Measurements from ENCODE around the gene GALNT12. TPM values are rescaled to one million over a fixed set of nuclear protein-coding genes. Genes with fewer than 3 reads are reported as not detected.

Gene GALNT12
- total RNA-seq, 1 donor from 2014 or later: 46.5 TPM

GRCh38 chr9:98837516-98837915, 30.0 kb downstream of the GALNT12 start:
- no peak overlapping the region for H3K4me2 ChIP-seq
- no peaks in the 10 kb centered on the region for H3F3A ChIP-seq (ENCODE audit: low read depth)
- no peaks in the 10 kb centered on the region for H3K27me3 Mint-ChIP-seq (ENCODE audit: insufficient read depth, low read depth)
- no peak for TF ChIP-seq CTCF (IDR thresholded peaks at IDR 0.05)
- TF ChIP-seq EZH2phosphoT487 (IDR thresholded peaks at IDR 0.05): no peak
- no peak for TF ChIP-seq EZH2 (IDR thresholded peaks at IDR 0.05)
- no peak for DNase-seq (ENCODE audit: low spot score)
- no peaks in the 10 kb centered on the region for H3K36me3 ChIP-seq
- no peak overlapping the region for H3K27ac Mint-ChIP-seq
- no peaks in the 10 kb centered on the region for H3K4me1 ChIP-seq
- H4K20me1 ChIP-seq (ENCODE audit: low read depth): no peaks in the 10 kb centered on the region
- no peak overlapping the region for H2AFZ ChIP-seq (replicated peaks)
- H3K9me3 ChIP-seq (ENCODE audit: low read depth): no peaks in the 10 kb centered on the region
- no peaks in the 10 kb centered on the region for H3K9me3 Mint-ChIP-seq
- peaks cover 32% of the 10 kb centered on the region for H3K36me3 Mint-ChIP-seq
- no peak overlapping the region for H3K4me3 Mint-ChIP-seq
- no peaks in the 10 kb centered on the region for H3K27me3 ChIP-seq
- no peak overlapping the region for H3K27ac ChIP-seq
- no peaks in the 10 kb centered on the region for H3K79me2 ChIP-seq (ENCODE audit: low read depth)
- no peak overlapping the region for H3K9ac ChIP-seq
- H3K4me1 Mint-ChIP-seq: no peaks in the 10 kb centered on the region
- no peak overlapping the region for H3K4me3 ChIP-seq

- TF ChIP-seq EZH2phosphoT487 (IDR thresholded peaks at IDR 0.05): no peak
- TF ChIP-seq CTCF (IDR thresholded peaks at IDR 0.05): no peak
- TF ChIP-seq EZH2 (IDR thresholded peaks at IDR 0.05): no peak
- H4K20me1 ChIP-seq (ENCODE audit: low read depth): no peaks in the 10 kb centered on the region
- H3K4me1 ChIP-seq: no peaks in the 10 kb centered on the region
- no peaks in the 10 kb centered on the region for H3K9me3 Mint-ChIP-seq
- no peaks in the 10 kb centered on the region for H3K4me1 Mint-ChIP-seq
- no peaks in the 10 kb centered on the region for H3F3A ChIP-seq (ENCODE audit: low read depth)
- no peaks in the 10 kb centered on the region for H3K27me3 Mint-ChIP-seq (ENCODE audit: insufficient read depth, low read depth)
- no peaks in the 10 kb centered on the region for H3K36me3 ChIP-seq
- H3K4me3 ChIP-seq: no peak overlapping the region
- H3K9ac ChIP-seq: no peak overlapping the region
- H3K27me3 ChIP-seq: no peaks in the 10 kb centered on the region
- H3K27ac ChIP-seq: no peak overlapping the region
- no peak overlapping the region for H2AFZ ChIP-seq (replicated peaks)
- no peak overlapping the region for H3K4me2 ChIP-seq
- no peak overlapping the region for H3K4me3 Mint-ChIP-seq
- DNase-seq (ENCODE audit: low spot score): no peak
- H3K79me2 ChIP-seq (ENCODE audit: low read depth): no peaks in the 10 kb centered on the region
- H3K36me3 Mint-ChIP-seq: peaks cover 26% of the 10 kb centered on the region
- H3K9me3 ChIP-seq (ENCODE audit: low read depth): no peaks in the 10 kb centered on the region
- H3K27ac Mint-ChIP-seq: no peak overlapping the region
Observed at GRCh38 chr9:98838155-98838867, 30.8 kb downstream of the GALNT12 start.

- Mint-ChIP-seq H3K27ac (no peak overlapping the region), H3K4me3 (no peak overlapping the region), H3K27me3 (ENCODE audit: insufficient read depth, low read depth) (no peaks in the 10 kb centered on the region), H3K9me3 (no peaks in the 10 kb centered on the region), H3K4me1 (no peaks in the 10 kb centered on the region), H3K36me3 (peaks cover 25% of the 10 kb centered on the region)
- no peak overlapping the region for H3K4me2 ChIP-seq
- H3K9me3 ChIP-seq (ENCODE audit: low read depth): no peaks in the 10 kb centered on the region
- H3K4me3 ChIP-seq: no peak overlapping the region
- no peaks in the 10 kb centered on the region for H4K20me1 ChIP-seq (ENCODE audit: low read depth)
- no peak for DNase-seq (ENCODE audit: low spot score)
- H3K9ac ChIP-seq: no peak overlapping the region
- no peak overlapping the region for H3K27ac ChIP-seq
- no peaks in the 10 kb centered on the region for H3K27me3 ChIP-seq
- H3K36me3 ChIP-seq: no peaks in the 10 kb centered on the region
- TF ChIP-seq EZH2phosphoT487 (IDR thresholded peaks at IDR 0.05): no peak
- no peak for TF ChIP-seq CTCF (IDR thresholded peaks at IDR 0.05)
- no peak for TF ChIP-seq EZH2 (IDR thresholded peaks at IDR 0.05)
- H3F3A ChIP-seq (ENCODE audit: low read depth): no peaks in the 10 kb centered on the region
- no peaks in the 10 kb centered on the region for H3K4me1 ChIP-seq
- H2AFZ ChIP-seq (replicated peaks): no peak overlapping the region
- H3K79me2 ChIP-seq (ENCODE audit: low read depth): no peaks in the 10 kb centered on the region
Observed at GRCh38 chr9:98838868-98839565, 31.5 kb downstream of the GALNT12 start.

All from neural progenitor cell (in vitro differentiated cells).